ENCODE results near the gene PLD3.
A peak's percentile ranks its signal among the peaks of the same experiment; 100 is the strongest.

PLD3 gene

DNA sequence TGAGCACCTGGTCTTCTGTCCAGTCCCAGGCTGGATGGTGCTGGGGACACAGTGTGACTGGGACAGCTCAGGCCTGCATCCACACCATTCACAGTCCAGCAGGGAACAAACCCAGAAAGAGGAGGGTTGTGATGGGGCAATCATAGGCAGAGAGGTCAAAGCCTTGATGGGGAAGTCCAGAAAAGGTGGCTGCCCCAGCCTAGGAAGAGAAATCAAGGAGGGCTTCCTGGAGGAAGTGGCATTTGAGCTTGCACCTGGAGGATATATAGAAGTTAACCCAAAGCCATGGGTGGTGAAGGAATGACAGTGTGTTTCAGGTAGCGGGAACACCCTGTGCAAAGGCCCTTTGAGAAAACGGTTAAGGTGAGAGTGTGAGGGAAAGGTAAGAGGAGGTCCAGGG, 67.3 kb downstream of the PLD3 start:
- TF ChIP-seq GATA2 (IDR thresholded peaks at IDR 0.05; ENCODE audit: low read depth, low read length) (no peak), GATA3 (IDR thresholded peaks at IDR 0.05; ENCODE audit: low read depth, low read length) (no peak)

DNA sequence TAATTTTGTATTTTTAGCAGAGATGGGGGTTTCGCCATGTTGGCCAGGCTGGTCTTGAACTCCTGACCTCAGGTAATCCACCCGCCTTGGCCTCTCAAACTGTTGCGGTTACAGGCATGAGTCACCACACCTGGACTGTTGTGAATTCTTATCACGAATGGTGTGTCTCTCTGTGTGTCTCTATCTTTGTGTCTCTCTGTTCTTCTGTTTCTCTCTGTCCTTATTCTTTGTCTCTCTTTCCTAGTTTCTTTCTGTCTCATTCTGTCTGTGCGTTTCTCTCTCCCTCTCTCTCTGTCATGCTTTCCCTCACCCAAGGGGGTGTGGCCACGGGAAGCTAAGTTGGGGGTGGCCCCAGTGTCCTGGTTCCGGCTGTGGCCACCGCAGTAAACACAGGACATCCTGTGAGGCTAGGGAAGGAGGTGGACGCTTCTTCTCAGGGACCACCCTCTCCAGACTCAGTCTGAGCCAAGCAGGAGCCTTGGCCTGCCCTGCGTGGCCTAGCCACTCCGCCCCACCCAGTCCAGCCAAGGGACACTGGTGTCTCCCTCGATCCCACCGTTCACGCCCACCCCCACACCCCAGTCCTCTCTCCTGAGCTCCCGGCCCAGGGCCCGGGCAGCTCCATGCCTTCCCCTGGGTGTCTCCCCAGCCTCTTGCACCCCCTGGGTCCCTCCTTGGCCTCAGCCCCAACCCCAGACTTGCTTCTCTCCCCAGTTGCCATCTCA, 68.6 kb downstream of the PLD3 start:
- TF ChIP-seq GATA2 (IDR thresholded peaks at IDR 0.05; ENCODE audit: low read depth, low read length) (no peak), GATA3 (IDR thresholded peaks at IDR 0.05; ENCODE audit: low read depth, low read length) (no peak)

DNA sequence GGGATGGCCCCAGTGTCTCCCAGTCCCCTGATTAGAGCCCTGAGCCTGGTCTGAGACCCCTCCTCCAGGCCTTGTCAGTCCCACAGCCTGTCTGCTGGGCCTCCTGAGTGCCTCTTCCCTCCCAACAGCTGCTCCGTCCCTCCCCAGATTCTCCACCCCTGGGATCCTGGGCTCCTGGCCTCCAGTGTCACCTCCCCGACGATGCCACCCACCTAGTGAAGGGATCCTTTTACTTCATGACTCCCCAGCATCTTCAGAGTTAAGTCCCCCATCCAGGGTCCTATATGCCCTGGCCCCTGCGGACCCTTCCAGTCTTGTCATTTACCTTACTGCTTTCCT, 69.1 kb downstream of the PLD3 start:
- TF ChIP-seq GATA2 (IDR thresholded peaks at IDR 0.05; ENCODE audit: low read depth, low read length) (no peak), GATA3 (IDR thresholded peaks at IDR 0.05; ENCODE audit: low read depth, low read length) (no peak)

DNA sequence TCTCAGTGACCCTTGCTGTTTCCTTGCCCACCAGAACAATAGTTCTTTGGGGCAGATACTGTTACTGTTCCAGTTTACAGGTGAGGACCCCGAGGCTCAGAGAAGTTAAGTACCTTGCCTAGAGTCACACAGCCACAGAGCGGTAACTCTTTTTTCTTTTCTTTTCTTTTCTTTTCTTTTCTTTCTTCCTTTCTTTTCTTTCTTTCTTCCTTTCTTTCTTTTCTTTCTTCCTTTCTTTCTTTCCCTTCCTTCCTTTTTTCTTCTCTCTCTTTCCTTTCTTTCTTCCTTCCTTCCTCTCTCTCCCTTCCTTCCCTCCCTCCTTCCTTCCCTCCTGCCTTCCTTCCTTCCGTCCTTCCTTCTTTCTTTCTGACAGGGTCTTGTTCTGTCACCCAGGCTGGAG, 69.5 kb downstream of the PLD3 start:
- TF ChIP-seq GATA2 (IDR thresholded peaks at IDR 0.05; ENCODE audit: low read depth, low read length), result no peak
- no peak for TF ChIP-seq GATA3 (IDR thresholded peaks at IDR 0.05; ENCODE audit: low read depth, low read length)

DNA sequence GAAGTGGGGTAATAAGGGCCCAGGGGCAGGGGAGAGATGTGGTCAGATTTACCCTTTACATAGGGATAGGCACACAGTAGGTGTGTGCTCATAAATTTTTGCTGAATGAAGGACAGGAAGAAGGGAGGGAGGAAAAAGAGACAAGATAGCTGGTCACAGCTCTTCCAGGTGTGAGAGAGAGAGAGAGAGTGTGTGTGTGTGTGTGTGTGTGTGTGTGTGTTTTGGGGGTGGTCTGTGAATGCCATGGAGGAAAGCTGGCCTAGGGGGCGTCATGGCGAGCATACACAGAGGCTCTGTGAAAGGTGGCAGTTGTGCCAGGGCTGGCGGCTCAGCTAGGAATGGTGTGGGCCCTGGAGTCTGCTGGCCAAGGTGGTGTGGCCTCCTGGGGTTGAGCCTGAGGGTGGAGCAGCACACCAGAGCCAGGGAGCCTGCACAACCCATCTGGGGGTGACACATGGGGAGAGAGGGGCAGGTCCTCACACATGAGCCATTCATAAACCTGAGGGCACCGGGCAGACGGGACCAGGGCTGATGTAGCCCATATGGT, 70.6 kb downstream of the PLD3 start:
- TF ChIP-seq GATA2 (IDR thresholded peaks at IDR 0.05; ENCODE audit: low read depth, low read length) (no peak), GATA3 (IDR thresholded peaks at IDR 0.05; ENCODE audit: low read depth, low read length) (no peak)

DNA sequence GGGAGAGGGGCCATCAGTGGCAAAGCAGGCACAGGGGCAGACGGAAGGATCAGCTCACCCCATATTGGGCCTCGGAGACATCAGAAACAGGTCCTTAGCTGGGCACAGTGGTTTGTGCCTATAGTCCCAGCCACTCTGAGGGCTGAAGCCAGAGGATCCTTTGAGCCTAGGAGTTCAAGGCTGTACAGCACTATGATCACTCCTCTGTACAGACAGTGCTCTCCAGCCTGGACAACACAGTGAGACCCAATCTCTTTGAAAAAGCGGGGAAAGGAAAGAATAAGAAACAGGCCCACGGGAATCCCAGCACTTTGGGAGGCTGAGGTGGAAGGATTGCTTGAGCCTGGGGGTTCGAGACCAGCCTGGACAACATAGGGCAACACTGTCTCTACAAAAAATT, 71.3 kb downstream of the PLD3 start:
- no peak for TF ChIP-seq GATA3 (IDR thresholded peaks at IDR 0.05; ENCODE audit: low read depth, low read length)

DNA sequence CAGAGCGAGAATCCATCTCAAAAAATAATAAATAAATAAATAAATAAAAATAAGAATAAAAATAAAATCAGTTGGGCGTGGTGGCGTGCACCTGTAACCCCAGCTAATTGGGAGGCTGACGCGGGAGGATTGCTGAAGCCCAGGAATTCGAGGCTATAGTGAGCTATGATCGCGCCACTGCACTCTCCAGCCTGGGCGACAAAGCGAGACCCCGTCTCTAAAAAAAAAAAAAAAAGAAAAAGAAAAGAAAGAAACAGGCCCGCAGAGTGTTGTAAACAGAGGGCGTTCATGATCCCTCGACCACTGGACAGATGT, 71.9 kb downstream of the PLD3 start:
- TF ChIP-seq GATA2 (IDR thresholded peaks at IDR 0.05; ENCODE audit: low read depth, low read length) (no peak), GATA3 (IDR thresholded peaks at IDR 0.05; ENCODE audit: low read depth, low read length) (no peak)

DNA sequence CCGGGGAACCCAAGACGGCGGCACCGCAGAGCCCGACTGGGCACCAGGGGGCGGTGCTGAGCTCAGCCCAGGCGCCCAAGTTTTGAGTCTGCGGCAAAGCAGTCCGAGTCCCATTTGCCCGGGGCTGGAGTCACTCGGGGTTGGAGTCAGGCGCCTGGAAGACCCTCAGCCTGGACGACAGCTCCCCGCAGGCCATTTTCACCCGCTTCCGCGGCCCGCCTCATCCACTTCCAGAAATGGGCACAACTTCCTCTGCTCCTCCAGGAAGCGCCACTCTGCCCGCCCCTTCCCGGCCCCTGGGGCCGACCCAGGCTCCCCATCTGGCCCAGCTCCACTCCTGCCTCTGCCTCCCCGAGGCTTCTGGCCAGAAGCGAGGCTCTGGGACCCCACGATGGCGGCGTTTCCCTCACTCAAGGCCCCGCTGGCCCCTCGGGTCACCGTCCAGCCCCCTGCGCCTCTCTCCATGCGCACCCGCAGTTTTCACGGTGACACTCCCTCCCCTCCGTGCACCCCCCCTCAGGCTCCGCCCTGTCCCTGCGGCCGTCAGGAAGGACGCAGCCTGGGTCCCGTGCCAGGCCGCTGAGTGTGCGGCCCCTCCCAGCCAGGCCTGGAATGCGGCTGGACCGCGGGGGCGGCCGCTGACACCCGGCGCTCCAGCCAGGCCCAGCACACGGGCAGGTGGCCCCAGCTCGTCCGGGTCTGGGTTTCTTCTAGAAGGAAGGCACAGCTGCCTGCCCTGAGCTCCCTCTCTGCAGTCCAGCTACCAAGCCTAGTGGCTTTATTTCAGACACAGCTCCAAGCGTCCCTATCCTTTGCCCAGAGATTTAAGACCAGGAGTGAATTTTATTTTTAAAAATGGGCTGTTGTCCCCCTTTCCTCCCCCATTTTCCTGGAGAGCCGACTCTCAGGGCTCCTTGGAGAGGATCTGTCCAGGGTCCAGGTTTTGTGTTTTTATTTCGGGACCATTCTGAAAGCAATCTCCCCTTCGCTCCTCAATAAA, 72.6 kb downstream of the PLD3 start:
- TF ChIP-seq GATA2 (IDR thresholded peaks at IDR 0.05; ENCODE audit: low read depth, low read length), result peak; percentile 6; the same call in 1 of the 2 replicates
- no peak for TF ChIP-seq GATA3 (IDR thresholded peaks at IDR 0.05; ENCODE audit: low read depth, low read length)

DNA sequence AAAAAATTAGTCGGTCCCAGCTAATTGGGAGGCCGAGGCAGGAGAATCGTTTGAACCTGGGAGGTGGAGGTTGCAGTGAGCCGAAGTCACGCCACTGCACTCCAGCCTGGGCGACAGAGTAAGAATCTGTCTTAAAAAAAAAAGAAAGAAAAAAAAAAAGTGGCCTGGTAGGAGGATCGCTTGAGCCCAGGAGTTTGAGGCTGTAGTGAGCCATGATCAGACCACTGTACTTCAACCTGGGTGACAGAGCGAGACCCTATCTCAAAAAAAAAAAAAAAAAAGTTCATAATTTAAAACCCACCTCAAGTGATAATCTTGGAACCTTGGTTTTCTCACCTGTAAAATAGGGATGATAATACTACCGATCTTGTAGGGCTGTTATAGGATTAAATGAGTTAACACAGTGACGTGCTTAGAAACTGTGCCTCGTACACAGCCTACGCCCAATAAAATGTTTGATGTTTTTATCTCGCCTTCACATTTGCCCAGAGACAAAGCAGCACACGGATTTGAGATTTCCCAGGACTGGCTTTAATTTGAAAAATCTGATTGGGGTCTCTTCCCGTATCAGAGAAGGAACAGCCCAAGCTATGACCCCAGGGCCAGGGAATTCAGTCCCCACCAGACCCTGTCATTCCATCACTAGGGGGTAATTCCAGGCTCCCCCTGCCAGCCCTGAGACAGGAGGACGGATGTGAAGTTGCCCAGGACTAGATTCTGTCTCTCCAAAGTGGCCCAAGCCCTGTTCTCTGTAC, 73.7 kb downstream of the PLD3 start:
- TF ChIP-seq GATA2 (IDR thresholded peaks at IDR 0.05; ENCODE audit: low read depth, low read length), result peak; percentile 83
- no peak for TF ChIP-seq GATA3 (IDR thresholded peaks at IDR 0.05; ENCODE audit: low read depth, low read length)

DNA sequence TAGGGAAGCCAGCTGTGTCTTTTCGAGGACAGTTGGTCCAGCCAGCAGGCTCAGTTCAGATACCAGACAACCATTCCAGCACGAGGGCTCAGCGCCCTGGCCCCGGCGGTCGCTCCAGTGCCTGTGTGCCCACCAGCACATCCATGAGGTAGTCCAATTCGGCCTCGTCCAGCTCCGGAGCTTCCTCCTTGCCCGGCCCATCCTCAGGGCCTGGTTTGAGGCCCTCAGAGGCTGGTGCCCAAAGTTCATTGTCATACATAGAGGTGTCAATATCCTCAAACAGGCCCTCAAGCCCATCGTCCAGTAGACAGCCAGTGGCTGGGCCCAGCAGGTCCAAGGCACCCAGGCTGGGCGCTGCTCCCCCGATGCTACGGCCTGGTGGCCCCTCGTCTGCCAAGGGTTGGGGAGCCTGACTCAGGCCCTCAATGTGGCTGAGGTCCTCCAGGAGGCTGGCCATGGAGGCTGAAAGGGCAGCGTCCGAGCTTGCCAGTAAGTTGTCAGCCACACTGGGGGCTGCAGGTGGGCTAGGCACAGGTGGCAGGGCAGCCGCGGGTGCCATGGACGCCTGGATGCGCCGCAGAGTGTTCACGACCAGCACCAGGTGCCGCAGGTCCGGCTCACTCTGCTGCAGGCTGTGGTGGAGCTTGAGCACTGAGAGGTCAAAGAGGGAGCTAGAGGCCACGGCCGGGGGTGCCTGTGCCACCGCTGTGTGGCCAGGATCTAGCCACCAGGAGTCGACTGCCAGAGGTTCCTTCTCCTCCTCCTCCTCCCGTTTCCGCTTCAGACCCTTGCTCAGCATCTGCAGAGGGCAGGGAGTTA, 74.5 kb downstream of the PLD3 start:
- no peak for TF ChIP-seq GATA3 (IDR thresholded peaks at IDR 0.05; ENCODE audit: low read depth, low read length)
- no peak for TF ChIP-seq GATA2 (IDR thresholded peaks at IDR 0.05; ENCODE audit: low read depth, low read length)

DNA sequence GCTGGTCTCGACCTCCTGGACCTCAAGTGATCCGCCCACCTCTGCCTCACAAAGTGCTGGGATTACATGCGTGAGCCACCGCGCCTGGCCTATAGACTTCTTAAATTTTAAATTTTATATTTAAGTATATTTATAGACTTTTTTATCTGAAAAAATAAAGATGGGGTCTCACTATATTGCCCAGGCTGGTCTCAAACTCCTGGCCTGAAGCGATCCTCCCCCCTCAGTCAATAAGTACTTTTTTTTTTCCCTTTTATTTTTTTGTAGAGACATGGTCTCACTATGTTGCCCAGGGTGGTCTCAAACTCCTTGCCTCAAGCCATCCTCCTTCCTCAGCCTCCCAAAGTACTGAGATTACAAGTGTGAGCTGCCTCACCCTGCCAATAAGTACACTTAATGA, 75.4 kb downstream of the PLD3 start:
- TF ChIP-seq GATA3 (IDR thresholded peaks at IDR 0.05; ENCODE audit: low read depth, low read length), result no peak
- TF ChIP-seq GATA2 (IDR thresholded peaks at IDR 0.05; ENCODE audit: low read depth, low read length), result no peak

DNA sequence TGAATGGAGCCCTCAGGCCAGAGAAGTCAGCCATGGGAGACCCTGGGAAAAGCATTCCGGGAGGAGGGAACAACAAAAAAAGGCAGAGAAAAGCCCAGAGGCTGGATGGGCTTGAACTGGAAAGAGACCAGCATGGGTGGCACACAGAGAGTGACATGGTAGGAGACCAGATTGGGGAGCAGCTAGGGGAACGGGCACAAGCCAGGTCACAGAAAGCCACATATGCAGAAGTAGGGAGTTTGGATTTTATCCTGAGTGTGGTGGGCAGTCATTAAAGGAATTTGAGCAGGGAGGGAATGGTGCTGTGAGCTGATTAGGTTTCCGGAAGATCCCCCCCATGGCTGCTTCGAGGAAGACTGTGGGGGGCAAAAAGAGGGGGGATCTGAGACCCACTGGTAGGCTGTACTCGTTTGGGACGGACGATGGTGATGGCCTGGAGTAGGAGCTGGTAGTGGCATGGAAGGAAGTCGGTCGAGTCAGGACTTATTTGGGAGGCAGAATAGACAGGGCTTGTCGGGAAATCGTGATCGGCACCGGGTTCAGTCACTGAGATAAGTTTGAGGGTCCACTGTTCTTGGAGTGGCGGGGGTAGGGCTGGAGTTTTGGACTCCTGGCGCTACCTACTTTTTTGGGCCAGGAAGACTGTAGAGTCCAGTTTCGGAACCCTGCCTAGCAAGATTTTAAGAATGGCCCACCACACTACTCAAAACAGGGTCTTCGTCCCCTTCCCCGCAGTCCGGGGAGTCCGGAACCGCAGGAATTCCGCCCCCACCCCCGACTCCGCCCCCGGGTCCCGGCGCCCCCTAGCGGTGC, 76.3 kb downstream of the PLD3 start:
- TF ChIP-seq GATA2 (IDR thresholded peaks at IDR 0.05; ENCODE audit: low read depth, low read length) (no peak), GATA3 (IDR thresholded peaks at IDR 0.05; ENCODE audit: low read depth, low read length) (no peak)
